Spleen (tissue), 11 donors: ENCODE results near the gene UTS2. TPM values are rescaled to one million over a fixed set of nuclear protein-coding genes. Genes with fewer than 3 reads are reported as not detected.

Experiments used
- DNase-seq: peaks from one replicate; pipeline ENCODE4 v3.0.0-alpha.2; 2020
- H3K27ac ChIP-seq, 8 donors: fragments of 200-600 bp; sonication (generic) in 7 of 8; 1 replicate in 4 of 8; 2 replicates in 4 of 8; pipeline versions ENCODE4 v1.5.0 to v1.8.0; 2016 to 2021; ENCODE audit warnings: inconsistent platforms in 4 of 8, mild to moderate bottlenecking in 4 of 8, moderate library complexity in 1 of 8
- H3K27me3 ChIP-seq, 7 donors: fragments of 200-600 bp; sonication (generic) in 6 of 7; replicated peaks in 1 of 7; 1 replicate in 4 of 7; 2 replicates in 3 of 7; pipeline versions ENCODE4 v1.5.0 to v1.8.0; 2016 to 2021; ENCODE audit warnings: inconsistent platforms in 3 of 7, mild to moderate bottlenecking in 1 of 7
- H3K36me3 ChIP-seq, 6 donors: fragments of 200-600 bp; sonication (generic) in 5 of 6; 1 replicate in 4 of 6; 2 replicates in 2 of 6; pipeline versions ENCODE4 v1.5.0 to v1.8.0; 2016 to 2021; ENCODE audit warnings: inconsistent platforms in 2 of 6
- H3K4me1 ChIP-seq, 6 donors: fragments of 200-600 bp; sonication (generic) in 5 of 6; 1 replicate in 3 of 6; 2 replicates in 3 of 6; pipeline versions ENCODE4 v1.5.0 to v1.8.0; 2016 to 2021; ENCODE audit warnings: inconsistent platforms in 3 of 6
- H3K4me3 ChIP-seq, 8 donors: fragments of 200-600 bp; sonication (generic) in 7 of 8; 1 replicate in 4 of 8; 2 replicates in 4 of 8; pipeline versions ENCODE4 v1.5.0 to v1.8.0; 2016 to 2021; ENCODE audit warnings: inconsistent platforms in 4 of 8, mild to moderate bottlenecking in 4 of 8, moderate library complexity in 2 of 8
- H3K9me3 ChIP-seq, 8 donors: fragments of 200-600 bp; sonication (generic) in 7 of 8; 1 replicate in 4 of 8; 2 replicates in 4 of 8; pipeline versions ENCODE4 v1.5.0 to v1.8.0; 2016 to 2021; ENCODE audit warnings: inconsistent platforms in 4 of 8
- CTCF ChIP-seq, 11 experiments: fragments of 200-600 bp in 7 of 11; fragments of 450-650 bp in 4 of 11; sonication (generic) in 4 of 11; IDR thresholded peaks in 8 of 11; conservative IDR thresholded peaks in 3 of 11; 1 replicate in 7 of 11; 2 replicates in 4 of 11; pipeline versions ENCODE4 v1.4.0 to v1.8.0; 2016 to 2021; ENCODE audit warnings: antibody characterized with exemption in 11 of 11, inconsistent platforms in 4 of 11, mild to moderate bottlenecking in 1 of 11
- POLR2A ChIP-seq, 3 donors: fragments of 450-650 bp; IDR thresholded peaks; one replicate each; pipeline ENCODE4 v1.5.1; 2017; ENCODE audit warnings: antibody characterized with exemption in 3 of 3, mild to moderate bottlenecking in 1 of 3
- POLR2AphosphoS5 ChIP-seq, 3 donors: sonication (generic); formaldehyde crosslinking; IDR thresholded peaks; one replicate each; pipeline ENCODE4 v1.5.1; 2017; ENCODE audit warnings: antibody characterized with exemption in 3 of 3
- WGBS, 5 donors: extraction: QIAGEN DNeasy Blood & Tissue Kit in 3 of 5; methylation state at CpG; one replicate each; pipeline versions ENCODE4 v1.1.5 to v1.1.7; 2013 to 2018; 5-methylcytosine and 5-hydroxymethylcytosine counted together
- intact Hi-C: fragments of 100-400 bp; cut with DNase I; formaldehyde crosslinking; loops from one replicate; pipeline ENCODE4 v1.15.0; 2023; ENCODE audit warnings: low total_unique reads
- polyA plus RNA-seq, 3 donors: library from polyadenylated mRNA; stranded (reverse); fragments of 200-250 nt; gene quantifications; one replicate each; pipeline ENCODE4 v1.2.1, GENCODE V29; 2013
- total RNA-seq, 7 donors: library from RNA; depleted of rRNA in 3 of 7; stranded (reverse); fragments of >200 nt in 3 of 7; fragmentation: NEBNext Ultra II Directional in 4 of 7; extraction: Animal tissue kit (Norgen Biotek cat#: 25700) in 4 of 7; gene quantifications; one replicate each; pipeline versions ENCODE4 v1.1.0 to v1.2.1, GENCODE V29; 2016 to 2021
- donor health status: healthy with polysubstance abuse.
- donor health status: DM: no; HTN: no; CAD: no; lungs with moderate emphysema.
- donor health status: DM: no; HTN: no; CAD: no.
- donor health status: Bipolar disorder and iron deficiency.
- donor health status: healthy.
- donor health status: DM: no; HTN: no; CAD: no.
- donor health status: DM: yes; HTN: yes; CAD: no.

The UTS2 gene
- total and polyA plus RNA-seq, 10 donors: 0.45 to 5.3 (median 0.76) TPM; not detected in 3

DNA sequence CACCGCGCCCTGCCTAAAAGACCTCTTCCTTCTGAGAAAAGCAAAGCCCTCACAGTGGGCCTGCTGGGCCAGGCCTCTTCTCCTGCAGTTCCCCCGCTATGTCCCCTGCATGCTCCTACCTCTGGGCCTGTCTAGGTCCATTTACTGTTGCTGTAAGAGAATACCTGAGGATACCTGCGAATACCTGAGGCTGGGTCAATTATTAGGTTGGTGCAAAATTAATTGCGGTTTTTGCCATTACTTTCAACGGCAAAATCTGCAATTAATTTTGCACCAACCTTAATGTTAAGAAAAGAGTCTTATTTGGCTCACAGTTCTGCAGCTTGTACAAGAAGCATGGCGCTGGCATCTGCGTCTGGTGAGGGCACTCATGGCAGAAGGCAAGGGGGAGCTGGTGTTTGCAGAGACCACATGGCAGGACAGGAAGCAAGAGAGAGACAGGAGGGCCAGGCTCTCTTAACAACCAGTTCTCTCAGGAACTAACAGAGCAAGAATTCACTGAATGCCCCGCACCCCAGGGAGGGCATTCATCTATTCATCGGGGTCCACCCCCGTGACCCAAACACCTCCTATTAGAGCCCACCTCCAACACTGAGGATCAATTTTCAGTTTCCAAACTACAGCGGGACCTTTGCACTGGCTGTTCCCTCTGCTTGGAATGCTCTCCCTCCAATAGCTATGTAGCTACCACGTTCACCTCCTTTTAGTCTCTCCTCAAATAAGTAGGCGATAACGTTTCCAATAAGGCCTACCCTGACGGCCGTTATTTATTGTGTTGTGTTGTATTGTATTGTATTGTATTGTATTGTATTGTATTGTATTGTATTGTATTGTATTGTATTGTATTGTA, 9.6 kb upstream of the UTS2 start:
- TF ChIP-seq POLR2A (IDR thresholded peaks at IDR 0.05) (no peak), CTCF (IDR thresholded peaks at IDR 0.05 in 8 of 11, conservative IDR thresholded peaks at IDR 0.05 in 3 of 11) (no peak), POLR2AphosphoS5 (IDR thresholded peaks at IDR 0.05) (no peak)
- H3K4me3 ChIP-seq: no peak overlapping the region
- WGBS, 5 donors: 91 to 95% (median 94%) methylated on average over 17 of the region's 17 CpGs
- intact Hi-C loops: no loop called here
- H3K36me3 ChIP-seq: no peaks in the 10 kb centered on the region
- no peak overlapping the region for H3K27ac ChIP-seq
- no peak for DNase-seq
- H3K4me1 ChIP-seq: no peaks in the 10 kb centered on the region
- no peaks in the 10 kb centered on the region for H3K9me3 ChIP-seq
- H3K27me3 ChIP-seq: no peaks in the 10 kb centered on the region

DNA sequence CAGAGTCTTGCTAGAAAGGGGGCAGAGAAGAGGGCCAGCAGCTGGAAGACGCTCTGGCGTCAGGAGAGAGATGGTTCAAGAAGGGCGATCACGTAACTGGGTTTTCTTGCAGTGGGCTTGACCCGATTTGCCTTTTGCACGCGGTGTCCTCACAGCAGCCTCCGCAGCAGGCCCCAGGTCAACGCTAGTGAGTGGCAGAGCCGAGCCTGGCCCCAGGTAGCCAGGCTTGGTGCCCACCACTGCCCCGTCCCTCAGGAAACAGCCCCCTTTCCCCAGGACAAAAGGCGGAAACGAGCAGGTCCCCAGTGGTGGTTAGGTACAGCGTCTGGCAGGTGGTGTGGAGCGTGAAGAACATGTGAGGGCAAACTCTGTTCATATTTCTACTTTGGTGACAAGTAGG, 8.6 kb upstream of the UTS2 start:
- intact Hi-C loops: no loop called here

DNA sequence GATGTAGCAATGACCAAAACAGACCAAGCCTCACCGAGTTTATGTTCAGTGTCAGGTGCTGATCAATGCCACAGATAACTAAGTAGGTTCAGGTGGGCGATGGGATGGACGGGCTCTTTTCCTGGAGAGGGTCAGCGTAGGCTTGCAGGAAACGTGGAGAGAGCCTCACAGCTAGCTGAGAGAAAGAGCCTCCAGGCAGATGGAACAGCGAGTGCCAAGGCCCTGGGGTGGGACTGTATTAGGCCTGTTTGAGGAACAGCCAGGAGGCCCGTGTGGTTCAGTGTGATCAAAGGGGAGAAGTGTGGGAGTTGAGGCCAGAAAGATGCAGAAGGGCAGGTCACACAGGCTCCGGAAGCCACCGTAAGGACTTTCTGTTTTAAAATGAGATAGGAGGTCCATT, 7.3 kb upstream of the UTS2 start:
- Histone ChIP-seq H3K27me3 (no peaks in the 10 kb centered on the region), H3K4me3 (no peak overlapping the region), H3K4me1 (peaks cover 0 to 8% (median 0%) of the 10 kb centered on the region in 6 donors), H3K9me3 (no peaks in the 10 kb centered on the region), H3K27ac (no peak overlapping the region), H3K36me3 (no peaks in the 10 kb centered on the region)
- WGBS, 5 donors: 82 to 94% (median 90%) methylated on average over 9 of the region's 9 CpGs
- TF ChIP-seq CTCF (IDR thresholded peaks at IDR 0.05 in 8 of 11, conservative IDR thresholded peaks at IDR 0.05 in 3 of 11): no peak
- TF ChIP-seq POLR2A (IDR thresholded peaks at IDR 0.05): no peak
- no peak for TF ChIP-seq POLR2AphosphoS5 (IDR thresholded peaks at IDR 0.05)
- intact Hi-C loops: no loop called here
- DNase-seq: no peak

More for the DNA sequence above, 8.6 kb upstream of the UTS2 start:
- no peaks in the 10 kb centered on the region for H3K27me3 ChIP-seq
- no peaks in the 10 kb centered on the region for H3K36me3 ChIP-seq
- H3K27ac ChIP-seq: no peak overlapping the region
- WGBS, 5 donors: 91 to 94% (median 93%) methylated on average over 14 to 15 of the region's 15 CpGs
- DNase-seq: no peak
- H3K4me1 ChIP-seq: peaks cover 0 to 3% (median 0%) of the 10 kb centered on the region in 6 donors
- H3K4me3 ChIP-seq: no peak overlapping the region
- no peaks in the 10 kb centered on the region for H3K9me3 ChIP-seq
- TF ChIP-seq CTCF (IDR thresholded peaks at IDR 0.05 in 8 of 11, conservative IDR thresholded peaks at IDR 0.05 in 3 of 11) (no peak), POLR2AphosphoS5 (IDR thresholded peaks at IDR 0.05) (no peak)

GRCh38 chr1:7859406-7859805, 6.5 kb upstream of the UTS2 start:
- TF ChIP-seq CTCF (IDR thresholded peaks at IDR 0.05 in 8 of 11, conservative IDR thresholded peaks at IDR 0.05 in 3 of 11) (no peak), POLR2AphosphoS5 (IDR thresholded peaks at IDR 0.05) (no peak), POLR2A (IDR thresholded peaks at IDR 0.05) (no peak)
- intact Hi-C loops: no loop called here
- WGBS, 5 donors: 89 to 92% (median 91%) methylated on average over 7 of the region's 7 CpGs

More at GRCh38 chr1:7859406-7859805, 6.5 kb upstream of the UTS2 start:
- H3K9me3 ChIP-seq: no peaks in the 10 kb centered on the region
- no peak for DNase-seq
- H3K36me3 ChIP-seq: no peaks in the 10 kb centered on the region
- peaks cover 0 to 8% (median 0%) of the 10 kb centered on the region in 6 donors for H3K4me1 ChIP-seq
- H3K4me3 ChIP-seq: no peak overlapping the region
- H3K27me3 ChIP-seq: no peaks in the 10 kb centered on the region
- no peak overlapping the region for H3K27ac ChIP-seq
